Measurements from ENCODE around the gene CFAP92. TPM values are rescaled to one million over a fixed set of nuclear protein-coding genes. Genes with fewer than 3 reads are reported as not detected.

Gene CFAP92
- polyA plus RNA-seq, 4 donors, result 0.93 to 1.5 (median 1.2) TPM

- DNase-seq (ENCODE audit: low read depth in 4 of 4, low spot score in 3 of 4), result no peak
These were observed 2.5 kb downstream of the CFAP92 start for GRCh38 chr3:128991355-128991895.

DNA sequence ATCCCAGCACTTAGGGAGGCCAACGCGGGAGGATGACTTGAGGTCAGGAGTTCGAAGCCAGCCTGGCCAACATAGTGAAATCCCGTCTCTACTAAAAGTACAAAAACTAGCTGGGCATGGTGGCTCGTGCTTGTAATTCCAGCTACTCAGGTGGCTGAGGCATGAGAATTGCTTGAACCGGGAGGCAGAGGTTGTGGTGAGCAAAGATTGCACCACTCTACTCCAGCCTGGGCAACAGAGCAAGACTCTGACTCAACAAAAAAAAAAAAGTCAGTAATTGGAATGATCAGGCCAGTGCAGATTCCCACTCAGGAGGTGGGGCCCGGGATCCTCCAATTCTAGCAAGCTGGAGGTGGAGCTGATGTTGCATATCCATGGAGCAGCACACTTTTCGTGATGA, 5.6 kb downstream of the CFAP92 start:
- no peak for DNase-seq (ENCODE audit: low read depth in 4 of 4, low spot score in 3 of 4)

DNA sequence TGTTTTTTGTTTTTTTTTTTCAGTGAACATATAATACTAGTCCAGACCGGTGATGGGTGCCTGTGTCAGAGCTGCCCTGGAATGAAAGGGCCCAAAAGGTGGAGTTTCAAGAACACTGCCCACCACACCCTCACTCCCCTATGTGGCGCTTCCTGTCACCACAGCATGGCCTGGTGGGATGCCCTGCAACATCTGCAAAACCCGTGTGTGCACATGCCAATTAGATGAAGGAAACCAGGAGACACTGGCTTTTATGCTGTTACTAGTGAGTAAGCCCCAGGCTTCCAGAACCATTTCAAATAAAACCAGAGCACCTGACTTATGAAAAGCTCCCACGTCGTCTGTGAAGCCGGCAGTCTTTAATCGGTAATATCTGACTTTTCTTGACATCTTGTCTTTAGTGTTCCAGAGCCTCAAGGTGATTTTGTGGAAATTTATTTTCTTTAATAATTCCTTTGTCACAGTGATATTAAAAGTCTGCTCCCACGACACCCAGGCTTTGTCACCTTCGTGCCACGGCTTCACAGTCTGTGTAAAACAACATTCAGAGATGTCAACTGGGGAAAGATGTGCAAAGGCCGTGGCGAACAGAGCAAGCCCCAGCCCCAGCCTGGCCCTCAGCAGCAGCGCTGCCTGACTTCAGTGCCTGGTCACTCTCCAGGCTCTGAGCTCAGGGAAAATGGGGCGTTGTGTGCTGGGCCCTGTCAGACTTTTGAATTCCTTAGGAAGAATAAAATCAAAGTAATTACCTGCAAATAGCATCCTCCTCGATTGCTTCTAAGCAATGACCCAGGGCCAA, 6.4 kb downstream of the CFAP92 start:
- no peak for DNase-seq (ENCODE audit: low read depth in 4 of 4, low spot score in 3 of 4)

- DNase-seq (ENCODE audit: low read depth in 4 of 4, low spot score in 3 of 4), result no peak
These were observed 9.3 kb downstream of the CFAP92 start for GRCh38 chr3:128984596-128984995.

DNA sequence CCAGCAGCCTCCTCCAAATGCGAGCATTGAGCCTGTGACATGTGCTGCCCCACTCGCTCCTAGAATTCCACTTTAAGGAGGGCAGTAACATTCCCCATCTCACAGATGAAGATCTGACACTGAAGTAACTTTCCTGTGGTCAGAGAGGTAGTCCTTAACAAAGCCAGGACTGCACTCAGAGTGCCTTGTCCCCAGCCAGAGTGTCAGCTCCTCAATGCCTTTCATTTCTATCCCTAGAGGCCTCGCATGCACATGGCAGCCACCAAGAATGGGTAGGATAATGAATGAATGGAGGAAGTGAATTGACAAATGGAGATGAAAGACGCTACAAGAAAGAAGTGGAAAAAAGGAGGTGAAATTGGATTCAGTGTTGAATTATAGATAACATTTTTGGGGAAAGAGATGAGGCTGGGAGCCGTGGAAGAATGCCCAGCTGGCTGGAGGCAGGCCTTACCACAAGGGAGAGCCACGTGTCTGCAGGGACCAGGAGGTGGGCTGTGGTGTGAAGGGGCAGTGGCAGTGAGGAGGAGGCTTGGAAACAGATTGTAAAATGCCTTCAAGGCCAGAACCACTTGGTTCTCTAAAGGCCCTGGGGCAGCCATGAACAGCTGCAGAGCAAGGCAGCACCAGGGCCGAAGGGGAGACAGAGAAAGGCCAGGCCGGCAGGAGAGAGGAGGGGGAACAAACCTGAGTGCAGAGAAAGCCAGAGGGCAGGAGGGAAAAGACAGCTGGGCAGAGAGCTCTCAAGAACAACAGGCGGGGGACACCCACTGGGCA, 10.4 kb downstream of the CFAP92 start:
- DNase-seq (ENCODE audit: low read depth in 4 of 4, low spot score in 3 of 4), result no peak

- DNase-seq (ENCODE audit: low read depth in 4 of 4, low spot score in 3 of 4), result no peak
These were observed 18.6 kb downstream of the CFAP92 start for GRCh38 chr3:128975276-128975675.

- DNase-seq (ENCODE audit: low read depth in 4 of 4, low spot score in 3 of 4), result no peak
These were observed 19.8 kb downstream of the CFAP92 start for GRCh38 chr3:128973988-128974564.

GRCh38 chr3:128971421-128972100, 22.3 kb downstream of the CFAP92 start:
- DNase-seq (ENCODE audit: low read depth in 4 of 4, low spot score in 3 of 4), result no peak

GRCh38 chr3:128970740-128971047, 23.2 kb downstream of the CFAP92 start:
- DNase-seq (ENCODE audit: low read depth in 4 of 4, low spot score in 3 of 4), result no peak

GRCh38 chr3:128969993-128970739, 23.7 kb downstream of the CFAP92 start:
- DNase-seq (ENCODE audit: low read depth in 4 of 4, low spot score in 3 of 4), result peak in 1 of 4 donors; percentile 25

DNA sequence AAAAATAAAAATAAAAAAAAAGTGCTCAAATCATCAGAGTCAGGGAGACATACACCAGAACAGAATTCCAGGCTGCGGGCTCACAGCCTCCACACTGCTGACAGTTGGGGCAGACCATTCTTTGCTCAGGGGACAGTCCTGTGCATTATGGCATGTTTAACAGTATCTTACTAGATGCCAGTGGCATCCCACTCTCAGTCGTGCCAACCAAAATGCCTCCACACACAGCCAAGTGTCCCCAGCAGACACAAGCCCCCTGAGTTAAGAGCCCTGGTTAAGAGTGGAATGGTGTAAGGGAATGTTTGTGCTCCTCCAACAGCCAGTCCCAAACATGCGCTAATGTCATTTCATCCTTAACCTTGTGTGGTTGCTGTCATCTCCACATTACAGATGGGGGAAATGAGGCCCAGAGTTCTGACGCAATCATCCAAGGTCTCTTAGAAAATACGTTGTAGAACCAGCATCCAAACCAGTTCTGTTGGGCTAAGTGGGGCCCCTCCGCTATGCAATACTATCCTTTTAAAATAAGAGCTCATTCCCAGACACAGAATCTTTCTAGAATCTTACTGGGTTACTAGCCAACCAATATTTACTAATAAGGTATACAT, 26.0 kb downstream of the CFAP92 start:
- DNase-seq (ENCODE audit: low read depth in 4 of 4, low spot score in 3 of 4), result no peak

GRCh38 chr3:128965818-128966217, 28.1 kb downstream of the CFAP92 start:
- DNase-seq (ENCODE audit: low read depth in 4 of 4, low spot score in 3 of 4), result no peak

GRCh38 chr3:128965280-128965679, 28.6 kb downstream of the CFAP92 start:
- DNase-seq (ENCODE audit: low read depth in 4 of 4, low spot score in 3 of 4), result no peak

- no peak for DNase-seq (ENCODE audit: low read depth in 4 of 4, low spot score in 3 of 4)
These were observed 37.4 kb downstream of the CFAP92 start for GRCh38 chr3:128956440-128956839.

DNA sequence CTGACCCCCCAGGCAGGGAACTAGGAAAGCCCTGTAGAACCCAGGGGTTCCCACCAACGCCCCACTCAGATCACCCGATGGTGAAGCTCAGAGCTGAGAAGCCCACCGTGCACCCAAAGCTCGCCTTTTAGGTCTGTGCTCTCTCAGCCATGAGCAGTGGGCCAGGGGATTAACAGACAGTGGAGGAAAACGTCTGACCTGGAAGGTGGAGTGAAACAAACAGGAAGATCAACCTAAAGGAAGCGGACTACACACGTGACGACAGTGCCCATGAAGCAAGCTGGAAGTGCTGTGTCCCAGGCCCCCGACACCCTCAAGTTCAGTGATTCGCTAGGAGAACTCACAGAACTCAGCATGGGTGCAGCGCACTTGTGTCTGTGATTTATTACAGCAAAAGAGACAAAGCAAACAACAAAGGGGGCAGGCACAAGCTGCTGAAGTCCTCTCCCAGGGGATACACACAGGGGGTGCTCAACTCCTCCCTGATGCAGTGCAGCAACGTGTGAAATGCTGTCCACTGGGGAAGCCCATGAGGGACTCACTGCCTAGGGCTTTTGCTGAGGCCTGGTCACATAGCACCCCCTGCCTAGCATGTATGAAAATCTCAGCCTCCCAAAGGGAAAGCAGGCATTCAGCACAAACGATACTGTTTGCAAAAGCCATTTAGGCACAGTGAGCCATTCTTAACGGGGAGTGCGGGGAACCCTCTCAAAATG, 43.5 kb downstream of the CFAP92 start:
- no peak for DNase-seq (ENCODE audit: low read depth in 4 of 4, low spot score in 3 of 4)

GRCh38 chr3:128949158-128949557, 44.7 kb downstream of the CFAP92 start:
- DNase-seq (ENCODE audit: low read depth in 4 of 4, low spot score in 3 of 4), result no peak

- no peak for DNase-seq (ENCODE audit: low read depth in 4 of 4, low spot score in 3 of 4)
These were observed 47.5 kb downstream of the CFAP92 start for GRCh38 chr3:128946411-128946810.

DNA sequence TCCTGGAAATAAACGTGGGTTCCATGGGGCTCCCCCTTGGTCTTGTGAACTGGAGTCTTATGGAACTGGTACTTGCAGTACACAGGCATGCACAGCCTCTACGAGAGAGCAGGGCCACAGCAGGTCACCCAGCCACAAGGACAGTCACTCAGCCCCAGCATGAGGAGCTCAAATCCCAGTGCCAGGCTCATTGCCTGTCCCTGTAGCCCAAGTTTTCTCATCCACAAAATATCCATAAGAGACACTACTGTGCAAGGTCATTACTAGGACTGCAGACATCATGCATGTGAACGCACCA, 48.0 kb downstream of the CFAP92 start:
- DNase-seq (ENCODE audit: low read depth in 4 of 4, low spot score in 3 of 4), result no peak

All from right renal pelvis (tissue), 4 donors.